Measurements from ENCODE around the gene ALX3.

DNA sequence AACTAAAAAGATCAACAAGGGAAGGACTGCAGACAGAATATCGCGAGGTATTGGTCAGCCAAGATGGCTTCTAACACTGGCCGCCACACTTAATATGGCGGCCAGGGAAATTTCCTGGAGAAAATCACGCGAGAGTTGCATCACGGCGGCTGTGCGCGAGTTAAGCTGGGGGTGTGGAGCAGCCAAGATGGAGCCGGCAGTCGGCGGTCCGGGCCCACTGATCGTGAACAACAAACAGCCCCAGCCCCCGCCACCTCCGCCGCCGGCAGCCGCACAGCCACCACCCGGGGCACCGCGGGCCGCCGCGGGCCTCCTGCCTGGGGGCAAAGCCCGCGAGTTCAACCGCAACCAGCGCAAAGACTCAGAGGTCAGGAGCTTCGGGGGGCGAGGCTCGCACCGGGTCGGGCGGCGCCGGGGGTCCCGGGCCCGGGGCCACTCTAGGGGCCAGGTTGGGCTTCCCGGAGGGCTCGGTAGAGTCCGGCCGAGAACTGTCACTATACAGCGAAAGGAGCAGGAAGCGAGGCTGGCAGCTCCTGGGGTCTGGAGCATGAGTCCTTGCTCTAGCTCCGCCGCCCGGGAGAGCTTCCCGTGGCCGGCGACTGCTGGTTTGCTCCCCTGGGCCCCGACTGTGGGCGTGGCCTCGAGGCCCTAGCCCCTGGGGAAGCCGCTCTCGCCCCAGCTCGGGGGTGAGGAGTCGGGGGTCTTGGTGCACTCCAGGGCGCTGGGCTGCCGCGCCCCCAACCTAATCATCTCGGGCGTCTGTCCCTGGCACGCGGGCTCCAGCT lies 35.8 kb downstream of the ALX3 start, which contains the start of gene STRIP1:
- TF ChIP-seq, protein P1, sequence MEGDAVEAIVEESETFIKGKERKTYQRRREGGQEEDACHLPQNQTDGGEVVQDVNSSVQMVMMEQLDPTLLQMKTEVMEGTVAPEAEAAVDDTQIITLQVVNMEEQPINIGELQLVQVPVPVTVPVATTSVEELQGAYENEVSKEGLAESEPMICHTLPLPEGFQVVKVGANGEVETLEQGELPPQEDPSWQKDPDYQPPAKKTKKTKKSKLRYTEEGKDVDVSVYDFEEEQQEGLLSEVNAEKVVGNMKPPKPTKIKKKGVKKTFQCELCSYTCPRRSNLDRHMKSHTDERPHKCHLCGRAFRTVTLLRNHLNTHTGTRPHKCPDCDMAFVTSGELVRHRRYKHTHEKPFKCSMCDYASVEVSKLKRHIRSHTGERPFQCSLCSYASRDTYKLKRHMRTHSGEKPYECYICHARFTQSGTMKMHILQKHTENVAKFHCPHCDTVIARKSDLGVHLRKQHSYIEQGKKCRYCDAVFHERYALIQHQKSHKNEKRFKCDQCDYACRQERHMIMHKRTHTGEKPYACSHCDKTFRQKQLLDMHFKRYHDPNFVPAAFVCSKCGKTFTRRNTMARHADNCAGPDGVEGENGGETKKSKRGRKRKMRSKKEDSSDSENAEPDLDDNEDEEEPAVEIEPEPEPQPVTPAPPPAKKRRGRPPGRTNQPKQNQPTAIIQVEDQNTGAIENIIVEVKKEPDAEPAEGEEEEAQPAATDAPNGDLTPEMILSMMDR (IDR thresholded peaks at IDR 0.05), result peak in 1 of 4 experiments; percentile 32
- peak in 1 of 2 donors; percentile 60 for TF ChIP-seq POLR2A (IDR thresholded peaks at IDR 0.05)
